T-helper 17 cell (primary cell): ENCODE measurements around the gene FETUB. TPM values are rescaled to one million over a fixed set of nuclear protein-coding genes. Genes with fewer than 3 reads are reported as not detected.

Source experiments
- ATAC-seq: fragments of 150-1000 bp; cut with Tn5 transposase; 2 replicates; pipeline ENCODE4 v1.10.0; 2021; ENCODE audit warnings: mild to moderate bottlenecking, moderate library complexity
- DNase-seq, 3 donors: peaks; one replicate each; pipeline versions ENCODE4 v3.0.0 to v3.0.0-alpha.2; 2020 to 2021
- H3K9me3 ChIP-seq: one replicate; pipeline ENCODE4 v1.7.0; 2013; ENCODE audit warnings: low read length, mild to moderate bottlenecking; ENCODE audit not compliant: control insufficient read depth, poor library complexity, severe bottlenecking
- H3K27ac Mint-ChIP-seq: one replicate; pipeline ENCODE4 v1.8.0; 2022; ENCODE audit warnings: mild to moderate bottlenecking, moderate library complexity, mixed read lengths
- H3K27me3 Mint-ChIP-seq: one replicate; pipeline ENCODE4 v1.8.0; 2022; ENCODE audit warnings: mixed read lengths
- H3K36me3 Mint-ChIP-seq: one replicate; pipeline ENCODE4 v1.8.0; 2022; ENCODE audit warnings: low read depth, mixed read lengths
- H3K4me1 Mint-ChIP-seq: one replicate; pipeline ENCODE4 v1.8.0; 2022; ENCODE audit warnings: mild to moderate bottlenecking, mixed read lengths
- H3K4me3 Mint-ChIP-seq: one replicate; pipeline ENCODE4 v1.8.0; 2022; ENCODE audit warnings: mild to moderate bottlenecking, moderate library complexity, mixed read lengths
- total RNA-seq, 4 donors: library from RNA in 2 of 4; stranded (reverse) in 2 of 4; gene quantifications; one replicate each; pipeline ENCODE4 v1.2.3 and lab custom pipeline; 2022 to 2026

Gene FETUB
- total RNA-seq, 2 donors from 2014 or later, result not detected

- peaks cover 55% of the 10 kb centered on the region for H3K27me3 Mint-ChIP-seq
- no peak for ATAC-seq
- H3K36me3 Mint-ChIP-seq, result peaks cover 5% of the 10 kb centered on the region
- no peak overlapping the region for H3K27ac Mint-ChIP-seq
- H3K4me3 Mint-ChIP-seq, result no peak overlapping the region
- H3K4me1 Mint-ChIP-seq, result peaks cover 17% of the 10 kb centered on the region
- no peak for DNase-seq
- no peaks in the 10 kb centered on the region for H3K9me3 ChIP-seq
Observed at GRCh38 chr3:186618318-186618938, 21.8 kb upstream of the FETUB start.

GRCh38 chr3:186619787-186620212, 20.4 kb upstream of the FETUB start:
- Mint-ChIP-seq H3K4me1 (peaks cover 11% of the 10 kb centered on the region), H3K27ac (no peak overlapping the region), H3K36me3 (peaks cover 5% of the 10 kb centered on the region), H3K4me3 (no peak overlapping the region), H3K27me3 (peaks cover 50% of the 10 kb centered on the region)
- H3K9me3 ChIP-seq, result no peaks in the 10 kb centered on the region
- DNase-seq (no peak), ATAC-seq (no peak)

GRCh38 chr3:186620213-186621092, 19.7 kb upstream of the FETUB start:
- no peak overlapping the region for H3K27ac Mint-ChIP-seq
- no peaks in the 10 kb centered on the region for H3K9me3 ChIP-seq
- H3K4me1 Mint-ChIP-seq, result peaks cover 9% of the 10 kb centered on the region
- peaks cover 46% of the 10 kb centered on the region for H3K27me3 Mint-ChIP-seq
- H3K36me3 Mint-ChIP-seq, result peaks cover 3% of the 10 kb centered on the region
- DNase-seq, result no peak
- no peak overlapping the region for H3K4me3 Mint-ChIP-seq
- no peak for ATAC-seq

GRCh38 chr3:186621894-186622650, 18.1 kb upstream of the FETUB start:
- no peak for DNase-seq
- Mint-ChIP-seq H3K36me3 (peaks cover 3% of the 10 kb centered on the region), H3K4me3 (no peak overlapping the region), H3K27me3 (peaks cover 44% of the 10 kb centered on the region), H3K4me1 (peaks cover 2% of the 10 kb centered on the region), H3K27ac (no peak overlapping the region)
- no peaks in the 10 kb centered on the region for H3K9me3 ChIP-seq
- no peak for ATAC-seq

GRCh38 chr3:186622651-186623310, 17.4 kb upstream of the FETUB start:
- no peak overlapping the region for H3K27ac Mint-ChIP-seq
- DNase-seq, result no peak
- H3K9me3 ChIP-seq, result no peaks in the 10 kb centered on the region
- peaks cover 37% of the 10 kb centered on the region for H3K27me3 Mint-ChIP-seq
- no peaks in the 10 kb centered on the region for H3K4me1 Mint-ChIP-seq
- no peak for ATAC-seq
- H3K36me3 Mint-ChIP-seq, result peaks cover 3% of the 10 kb centered on the region
- H3K4me3 Mint-ChIP-seq, result no peak overlapping the region

- no peaks in the 10 kb centered on the region for H3K9me3 ChIP-seq
- ATAC-seq (no peak), DNase-seq (no peak)
- Mint-ChIP-seq H3K4me3 (no peak overlapping the region), H3K36me3 (peaks cover 3% of the 10 kb centered on the region), H3K27me3 (peaks cover 29% of the 10 kb centered on the region), H3K4me1 (no peaks in the 10 kb centered on the region), H3K27ac (no peak overlapping the region)
Observed at GRCh38 chr3:186624598-186624997, 15.6 kb upstream of the FETUB start.

- ATAC-seq (no peak), DNase-seq (no peak)
- Mint-ChIP-seq H3K27ac (no peak overlapping the region), H3K36me3 (peaks cover 3% of the 10 kb centered on the region), H3K4me3 (no peak overlapping the region), H3K27me3 (peaks cover 27% of the 10 kb centered on the region), H3K4me1 (peaks cover 3% of the 10 kb centered on the region)
- no peaks in the 10 kb centered on the region for H3K9me3 ChIP-seq
Observed at GRCh38 chr3:186625600-186626042, 14.6 kb upstream of the FETUB start.

GRCh38 chr3:186626254-186626847, 13.8 kb upstream of the FETUB start:
- DNase-seq, result no peak
- H3K27me3 Mint-ChIP-seq, result peaks cover 26% of the 10 kb centered on the region
- peaks cover 6% of the 10 kb centered on the region for H3K36me3 Mint-ChIP-seq
- peaks cover 3% of the 10 kb centered on the region for H3K4me1 Mint-ChIP-seq
- no peak for ATAC-seq
- no peak overlapping the region for H3K27ac Mint-ChIP-seq
- no peak overlapping the region for H3K4me3 Mint-ChIP-seq
- H3K9me3 ChIP-seq, result no peaks in the 10 kb centered on the region

GRCh38 chr3:186627852-186628414, 12.3 kb upstream of the FETUB start:
- no peak for DNase-seq
- Mint-ChIP-seq H3K4me3 (no peak overlapping the region), H3K4me1 (peaks cover 3% of the 10 kb centered on the region)

GRCh38 chr3:186628756-186629155, 11.4 kb upstream of the FETUB start:
- peaks cover 3% of the 10 kb centered on the region for H3K36me3 Mint-ChIP-seq
- H3K4me1 Mint-ChIP-seq, result peaks cover 3% of the 10 kb centered on the region
- no peak overlapping the region for H3K4me3 Mint-ChIP-seq
- ATAC-seq (no peak), DNase-seq (no peak)
- no peak overlapping the region for H3K27ac Mint-ChIP-seq
- peaks cover 10% of the 10 kb centered on the region for H3K27me3 Mint-ChIP-seq
- H3K9me3 ChIP-seq, result no peaks in the 10 kb centered on the region

More at GRCh38 chr3:186627852-186628414, 12.3 kb upstream of the FETUB start:
- no peaks in the 10 kb centered on the region for H3K9me3 ChIP-seq
- ATAC-seq, result no peak
- H3K27me3 Mint-ChIP-seq, result peaks cover 14% of the 10 kb centered on the region
- no peak overlapping the region for H3K27ac Mint-ChIP-seq
- H3K36me3 Mint-ChIP-seq, result peaks cover 3% of the 10 kb centered on the region

- H3K9me3 ChIP-seq, result no peaks in the 10 kb centered on the region
- H3K27me3 Mint-ChIP-seq, result peaks cover 16% of the 10 kb centered on the region
- peaks cover 3% of the 10 kb centered on the region for H3K4me1 Mint-ChIP-seq
- H3K4me3 Mint-ChIP-seq, result no peak overlapping the region
- no peak for DNase-seq
- ATAC-seq, result no peak
- H3K36me3 Mint-ChIP-seq, result peaks cover 3% of the 10 kb centered on the region
- no peak overlapping the region for H3K27ac Mint-ChIP-seq
Observed at GRCh38 chr3:186630950-186631641, 9.1 kb upstream of the FETUB start.

GRCh38 chr3:186633481-186633880, 6.7 kb upstream of the FETUB start:
- H3K36me3 Mint-ChIP-seq, result peaks cover 3% of the 10 kb centered on the region
- ATAC-seq (no peak), DNase-seq (no peak)
- no peak overlapping the region for H3K4me3 Mint-ChIP-seq
- H3K27ac Mint-ChIP-seq, result no peak overlapping the region
- H3K4me1 Mint-ChIP-seq, result peaks cover 3% of the 10 kb centered on the region
- H3K27me3 Mint-ChIP-seq, result peaks cover 30% of the 10 kb centered on the region
- no peaks in the 10 kb centered on the region for H3K9me3 ChIP-seq
